NCI-H1048 (cell line): Measurements from ENCODE around the gene COL24A1.
"Not testable (repeated sequence)": the region's sequence is repeated elsewhere in the genome, so short reads cannot be mapped to it uniquely, and the experiment has no call there.

Experiments
- DNase-seq: peaks from one replicate; lab custom pipeline; 2025; lab: John Stamatoyannopoulos, UW

COL24A1 gene

GRCh38 chr1:85888921-85889320, 267.7 kb downstream of the COL24A1 start:
- DNase-seq: no peak

DNA sequence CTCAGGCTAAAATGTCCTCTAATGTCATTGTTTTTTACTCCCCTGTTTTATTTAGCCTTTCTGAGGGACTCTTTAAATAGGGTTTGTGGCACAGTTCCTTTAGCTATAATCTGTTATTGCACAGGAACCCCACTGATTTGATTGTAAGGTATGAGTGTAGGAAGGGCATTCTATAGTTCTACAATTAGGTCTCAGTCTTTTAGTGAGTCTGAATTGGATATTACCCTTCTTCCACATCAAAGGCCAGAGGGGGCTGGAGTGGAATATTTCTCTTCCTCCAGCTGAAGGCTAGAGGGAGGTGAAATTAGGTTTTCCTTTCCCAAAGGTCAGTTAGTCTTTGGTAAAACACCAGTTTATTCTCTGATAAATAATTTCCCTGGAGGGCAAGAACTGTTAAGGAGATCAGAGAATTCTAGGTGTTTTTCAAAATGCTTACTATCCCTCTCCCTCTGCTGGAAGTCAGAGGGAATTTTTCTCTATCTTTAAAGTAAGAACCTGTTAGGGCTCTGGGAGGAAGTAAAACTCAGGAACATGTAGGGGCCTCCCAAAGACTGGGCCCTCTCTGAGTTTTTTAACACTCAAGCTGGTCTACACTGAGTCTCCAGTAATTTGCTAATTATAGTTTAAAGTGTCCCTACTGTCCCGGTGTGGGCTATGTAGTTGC, 272.1 kb downstream of the COL24A1 start:
- no peak for DNase-seq

DNA sequence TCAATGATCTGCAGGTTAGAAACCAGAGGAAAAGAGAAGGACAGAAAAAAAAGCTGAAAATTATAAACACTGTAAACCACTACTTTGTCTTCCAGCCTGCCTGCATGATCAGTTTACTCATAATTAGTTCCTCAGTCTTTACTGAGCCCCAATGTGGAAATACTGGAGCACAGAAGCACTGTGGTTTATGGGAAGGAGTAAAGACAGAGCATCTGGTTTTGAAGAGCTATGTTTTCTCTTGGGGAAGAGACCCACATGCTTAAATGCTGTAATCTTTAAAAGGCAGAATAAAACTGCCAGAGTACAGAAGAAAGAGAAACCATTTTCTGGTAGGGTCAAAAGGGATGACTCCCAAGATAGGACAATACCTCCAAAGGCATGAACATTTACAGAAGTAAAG, 289.4 kb downstream of the COL24A1 start:
- DNase-seq: no peak

DNA sequence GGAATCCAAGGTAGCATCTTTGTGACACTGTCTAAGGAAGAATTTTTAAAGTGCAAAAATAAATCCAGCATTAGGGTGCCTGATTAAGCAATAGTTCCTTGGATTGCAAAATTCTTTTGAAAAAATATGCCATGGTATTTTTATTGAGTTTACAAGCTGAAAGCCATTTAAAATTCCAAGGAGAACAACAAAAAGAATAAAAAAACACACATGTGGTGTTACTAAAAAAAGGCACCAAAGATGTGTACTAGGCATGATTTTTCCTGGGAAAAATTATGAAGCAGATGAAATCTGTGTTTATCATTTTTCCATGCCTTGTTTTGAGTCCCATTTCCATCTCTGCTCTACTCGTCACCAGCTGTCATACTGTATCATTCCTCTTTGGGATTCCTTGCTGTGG, 291.4 kb downstream of the COL24A1 start:
- no peak for DNase-seq

DNA sequence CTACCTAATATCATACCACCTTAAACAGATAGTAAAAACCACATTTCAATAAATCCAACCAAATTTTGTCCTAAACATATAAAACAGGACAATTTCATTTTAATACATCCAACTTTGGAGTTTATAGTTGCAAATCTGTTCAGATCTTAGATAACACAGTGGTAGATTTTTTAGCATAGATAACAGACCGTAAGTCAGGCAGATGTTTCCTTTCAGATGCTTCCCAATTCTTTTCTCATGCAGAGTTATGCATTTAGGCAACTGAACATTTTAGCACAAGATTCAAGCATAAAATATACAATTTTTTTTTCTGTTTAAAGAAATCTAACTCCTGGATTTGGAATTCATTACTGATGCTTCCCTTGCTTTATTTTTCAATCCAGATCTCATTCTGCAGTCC, 291.8 kb downstream of the COL24A1 start:
- no peak for DNase-seq

DNA sequence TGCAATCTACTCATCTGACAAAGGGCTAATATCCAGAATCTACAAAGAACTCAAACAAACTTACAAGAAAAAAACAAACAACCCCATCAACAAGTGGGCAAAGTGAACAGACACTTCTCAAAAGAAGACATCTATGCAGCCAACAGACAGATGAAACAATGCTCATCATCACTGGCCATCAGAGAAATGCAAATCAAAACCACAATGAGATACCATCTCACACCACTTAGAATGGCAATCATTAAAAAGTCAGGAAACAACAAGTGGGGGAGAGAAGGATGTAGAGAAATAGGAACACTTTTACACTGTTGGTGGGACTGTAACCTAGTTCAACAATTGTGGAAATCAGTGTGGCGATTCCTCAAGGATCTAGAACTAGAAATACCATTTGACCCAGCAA, 292.9 kb downstream of the COL24A1 start:
- DNase-seq: not testable (repeated sequence)

DNA sequence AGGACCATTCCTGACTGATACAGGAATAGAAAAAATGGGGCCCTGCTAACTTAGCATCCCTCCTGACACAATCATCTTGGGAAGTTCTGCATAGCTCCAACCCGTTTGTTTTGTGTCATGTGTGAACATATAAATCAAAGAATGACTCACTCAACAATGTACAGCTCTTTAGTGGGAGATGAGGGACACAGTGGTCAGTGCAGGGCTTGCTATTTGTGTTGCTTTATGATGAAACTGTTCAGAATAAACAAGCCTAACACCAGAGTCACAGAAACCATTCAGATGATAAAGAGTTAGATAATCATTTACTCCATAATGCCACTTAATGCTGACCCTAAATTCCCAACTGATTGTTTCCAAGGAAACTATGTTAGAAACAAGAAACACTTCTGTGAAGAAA, 294.1 kb downstream of the COL24A1 start:
- no peak for DNase-seq

DNA sequence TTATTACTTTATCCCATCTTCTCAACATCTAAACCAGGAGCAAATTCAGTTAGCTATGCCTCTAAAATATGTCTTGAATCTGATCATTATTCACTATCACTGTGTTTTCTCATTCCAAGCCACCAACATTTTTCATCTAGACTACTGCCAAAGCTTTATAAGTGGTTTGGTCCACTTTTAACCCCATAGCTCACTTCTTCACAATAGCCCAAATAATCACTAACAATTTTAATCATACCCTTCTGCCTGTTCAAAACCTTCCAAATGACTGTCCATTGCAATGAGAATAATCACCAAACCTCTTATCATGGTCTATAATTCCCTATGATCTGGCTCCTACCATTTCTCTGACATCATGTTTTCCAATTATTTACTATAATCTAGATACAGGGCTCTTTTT, 298.6 kb downstream of the COL24A1 start:
- DNase-seq: no peak

DNA sequence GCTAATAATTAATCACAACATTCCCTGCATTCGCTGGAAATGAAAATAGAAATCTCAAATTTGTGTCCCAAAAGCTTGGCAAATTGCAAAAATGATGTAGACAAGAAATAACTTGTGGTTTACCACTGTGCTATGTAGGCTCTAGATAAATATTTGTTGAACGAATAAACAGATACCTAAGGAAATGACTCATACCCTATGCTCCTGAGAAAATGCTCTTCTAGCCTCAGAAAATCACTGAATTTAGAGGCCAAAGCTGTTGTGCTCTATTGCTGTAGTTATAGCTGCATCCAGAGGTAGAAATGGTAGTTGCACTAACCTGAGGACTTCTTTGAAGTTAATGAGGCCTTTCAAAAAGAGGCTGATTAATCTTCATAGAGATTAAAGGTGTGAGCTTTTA, 306.3 kb downstream of the COL24A1 start:
- no peak for DNase-seq

- DNase-seq: no peak
Observed at GRCh38 chr1:85849660-85850059, 306.9 kb downstream of the COL24A1 start.

GRCh38 chr1:85847356-85847755, 309.2 kb downstream of the COL24A1 start:
- no peak for DNase-seq

- no peak for DNase-seq
Observed at GRCh38 chr1:85846706-85847105, 309.9 kb downstream of the COL24A1 start.

DNA sequence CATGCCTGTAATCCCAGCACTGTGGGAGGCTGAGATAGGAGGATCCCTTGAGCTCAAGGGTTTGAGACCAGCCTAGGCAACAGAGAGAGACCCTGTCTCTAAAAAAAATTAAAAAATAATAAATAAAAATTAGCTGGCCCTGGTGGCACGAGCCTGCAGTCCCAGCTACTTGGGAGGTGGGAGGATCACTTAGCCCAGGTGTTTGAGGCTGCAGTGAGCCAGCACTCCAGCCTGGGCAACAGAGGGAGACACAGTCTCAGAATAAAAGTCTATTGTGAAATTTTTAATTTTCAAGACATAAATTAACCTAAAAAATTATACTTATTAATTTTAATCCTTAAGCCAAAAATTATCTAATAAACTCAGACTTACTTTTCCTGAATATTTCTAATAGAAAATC, 317.1 kb downstream of the COL24A1 start:
- DNase-seq: no peak

GRCh38 chr1:85838238-85838637, 318.3 kb downstream of the COL24A1 start:
- no peak for DNase-seq

- DNase-seq: no peak
Observed at GRCh38 chr1:85836736-85837135, 319.8 kb downstream of the COL24A1 start.

GRCh38 chr1:85833165-85833564, 323.4 kb downstream of the COL24A1 start:
- DNase-seq: not testable (repeated sequence)

DNA sequence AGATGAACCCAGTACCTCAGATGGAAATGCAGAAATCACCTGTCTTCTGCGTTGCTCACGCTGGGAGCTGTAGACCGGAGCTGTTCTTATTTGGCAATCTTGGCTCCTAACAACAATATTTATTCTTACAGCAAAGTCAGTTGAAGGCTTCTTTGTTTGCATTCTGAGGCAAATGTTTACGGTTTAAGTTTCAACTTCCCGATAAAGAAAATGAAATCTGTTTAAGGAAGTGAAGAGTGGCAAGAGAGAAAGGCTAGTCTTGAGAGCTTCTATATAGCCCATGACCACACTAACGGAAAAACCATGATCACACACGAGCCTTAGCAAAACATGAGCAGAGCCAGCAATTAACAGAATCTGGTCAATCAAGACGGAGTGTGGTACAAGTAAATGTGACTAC, 325.7 kb downstream of the COL24A1 start:
- DNase-seq: no peak

GRCh38 chr1:85824066-85824840, 332.3 kb downstream of the COL24A1 start:
- no peak for DNase-seq

DNA sequence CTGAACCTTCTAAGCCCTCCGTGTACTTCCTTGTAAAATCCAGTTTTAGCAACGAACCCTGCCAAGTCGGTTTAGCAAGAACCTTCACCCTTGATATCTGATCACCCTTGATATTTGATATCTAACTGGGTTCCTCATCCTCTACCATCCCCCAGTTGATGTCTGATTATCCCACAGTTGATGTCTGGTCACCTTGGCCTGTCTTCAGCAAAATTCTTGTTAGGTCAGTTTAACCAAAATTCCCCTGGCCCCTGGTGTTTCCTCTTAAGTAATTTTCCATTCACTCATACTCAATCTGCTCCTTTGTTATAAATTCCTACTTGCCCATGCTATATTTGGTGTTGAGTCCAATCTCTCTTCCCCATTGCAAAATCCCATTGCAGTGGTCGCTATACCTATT, 333.9 kb downstream of the COL24A1 start:
- no peak for DNase-seq

DNA sequence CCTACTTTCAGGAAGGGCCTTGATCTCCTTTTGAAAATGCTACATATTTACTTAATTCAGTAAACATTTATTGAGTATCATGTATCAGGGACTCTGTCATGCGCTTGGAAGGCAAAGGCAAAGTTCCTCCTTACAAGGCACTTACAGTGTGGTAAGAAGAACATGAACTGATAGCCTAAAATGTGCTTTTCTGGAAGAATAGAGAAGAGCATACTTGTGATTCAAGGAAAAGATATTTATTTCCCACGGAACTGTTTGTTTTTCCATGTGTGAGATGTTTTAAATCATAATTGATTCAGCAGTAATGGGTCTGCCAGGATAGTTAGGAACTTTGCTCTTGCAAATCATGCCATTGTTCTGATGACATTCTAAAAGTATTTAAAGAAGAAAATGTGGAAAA, 338.2 kb downstream of the COL24A1 start:
- DNase-seq: no peak

- DNase-seq: no peak
Observed at GRCh38 chr1:85816606-85817005, 340.0 kb downstream of the COL24A1 start.

- DNase-seq: no peak
Observed at GRCh38 chr1:85815906-85816305, 340.7 kb downstream of the COL24A1 start.

GRCh38 chr1:85806236-85806965, 350.2 kb downstream of the COL24A1 start:
- DNase-seq: no peak
